GM12878 (cell line): ENCODE measurements around the gene C2orf68. TPM values are rescaled to one million over a fixed set of nuclear protein-coding genes. Genes with fewer than 3 reads are reported as not detected.

Experiments used
- ATAC-seq: fragments of 200-7000 bp; cut with Tn5 transposase; 3 replicates; pipeline ENCODE4 v1.9.1; 2020; ENCODE audit warnings: mild to moderate bottlenecking, moderate library complexity
- BruUV-seq: library from RNA; stranded (reverse); fragments of 400-500 nt; replicated peaks from 2 replicates; lab custom pipeline; 2021; lab: Mats Ljungman, UMichigan
- CTCF ChIA-PET: fragments of 300-600 bp; sonication (Branson Sonifier 250); formaldehyde crosslinking; extraction: SDS; loops from one replicate; lab custom pipeline; 2021; ENCODE audit warnings: inconsistent platforms; lab: Yijun Ruan, JAX
- POLR2A ChIA-PET: fragments of 350-600 bp; formaldehyde crosslinking; extraction: SDS; loops from one replicate; lab custom pipeline; 2021; ENCODE audit warnings: inconsistent platforms; lab: Charles Lee
- RAD21 ChIA-PET: fragments of 300-600 bp; sonication (Branson Sonifier 250); formaldehyde crosslinking; loops from one replicate; lab custom pipeline; 2023; ENCODE audit warnings: antibody characterized with exemption; ENCODE audit not compliant: unreplicated experiment; lab: Charles Lee
- SMC1A ChIA-PET: fragments of 300-600 bp; sonication (Branson Sonifier 250); formaldehyde crosslinking; loops from one replicate; lab custom pipeline; 2023; ENCODE audit not compliant: unreplicated experiment, uncharacterized antibody; lab: Charles Lee
- DNase-seq: peaks from one replicate; pipeline ENCODE4 v3.0.0-alpha.2; 2011; ENCODE audit warnings: low read depth, low spot score
- FAIRE-seq: peaks from 3 replicates; lab custom pipeline; 2011; peaks lifted over from hg19 to GRCh38; lab: Jason Lieb, UNC
- H2AFZ ChIP-seq: 2 replicates; pipeline ENCODE4 v1.6.0; 2011; ENCODE audit warnings: low read depth, low read length, control low read depth; ENCODE audit not compliant: control insufficient read depth
- H3K27ac ChIP-seq: 2 replicates; pipeline ENCODE4 v1.5.1; 2011; ENCODE audit warnings: control low read depth; ENCODE audit not compliant: control insufficient read depth, insufficient read depth
- H3K27me3 ChIP-seq, 2 experiments: replicated peaks in 1 of 2; 2 replicates each; pipeline versions ENCODE4 v1.6.0 to v1.6.1; 2011; ENCODE audit warnings: low read length in 1 of 2; ENCODE audit not compliant: control insufficient read depth in 2 of 2, insufficient read depth in 2 of 2
- H3K36me3 ChIP-seq, 2 experiments: 2 replicates each; pipeline ENCODE4 v1.5.1; 2011; ENCODE audit warnings: low read length in 1 of 2; ENCODE audit not compliant: control insufficient read depth in 2 of 2, insufficient read depth in 2 of 2
- H3K4me1 ChIP-seq: 2 replicates; pipeline ENCODE4 v1.6.1; 2011; ENCODE audit warnings: mild to moderate bottlenecking, low read length, moderate library complexity, mixed read lengths; ENCODE audit not compliant: control insufficient read depth, insufficient read depth
- H3K4me2 ChIP-seq: 2 replicates; pipeline ENCODE4 v1.6.0; 2011; ENCODE audit warnings: control low read depth; ENCODE audit not compliant: control insufficient read depth, insufficient read depth
- H3K4me3 ChIP-seq: fragments of 200-600 bp; sonication (generic); 2 replicates; pipeline ENCODE4 v1.5.1; 2016
- H3K79me2 ChIP-seq: 2 replicates; pipeline ENCODE4 v1.6.0; 2011; ENCODE audit warnings: low read length; ENCODE audit not compliant: control insufficient read depth, insufficient read depth
- H3K9ac ChIP-seq: 2 replicates; pipeline ENCODE4 v1.8.0; 2011; ENCODE audit warnings: low read length, control low read depth, mixed read lengths; ENCODE audit not compliant: control insufficient read depth, insufficient read depth
- H3K9me3 ChIP-seq: replicated peaks from 3 replicates; pipeline ENCODE4 v1.5.1; 2011; ENCODE audit warnings: mild to moderate bottlenecking, low read length; ENCODE audit not compliant: control insufficient read depth, insufficient read depth
- H4K20me1 ChIP-seq: 2 replicates; pipeline ENCODE4 v1.6.0; 2011; ENCODE audit not compliant: control insufficient read depth, insufficient read depth
- ATF2 ChIP-seq: IDR thresholded peaks from 2 replicates; pipeline ENCODE4 v1.6.1; 2012; ENCODE audit warnings: low read length, inconsistent platforms
- EED ChIP-seq: sonication (generic); IDR thresholded peaks from 2 replicates; pipeline ENCODE4 v1.6.1; 2016; ENCODE audit warnings: antibody characterized with exemption, low read depth
- ESRRA ChIP-seq: IDR thresholded peaks from 2 replicates; pipeline ENCODE4 v1.6.1; 2012; ENCODE audit warnings: mild to moderate bottlenecking, low read length, improper control_type of control experiment
- MYC ChIP-seq: IDR thresholded peaks from 2 replicates; pipeline ENCODE4 v1.6.1; 2011; ENCODE audit warnings: mild to moderate bottlenecking, low read length, moderate library complexity, inconsistent platforms; ENCODE audit not compliant: insufficient read depth, insufficient replicate concordance, insufficient read length, severe bottlenecking
- POLR2AphosphoS5 ChIP-seq: IDR thresholded peaks from 2 replicates; pipeline ENCODE4 v1.6.1; 2011; ENCODE audit warnings: mild to moderate bottlenecking, low read length, inconsistent platforms
- SMAD1 ChIP-seq: fragments of 450-650 bp; IDR thresholded peaks from 2 replicates; pipeline ENCODE4 v1.6.1; 2018; ENCODE audit warnings: mild to moderate bottlenecking, low read depth; ENCODE audit not compliant: partially characterized antibody
- SPI1 ChIP-seq: IDR thresholded peaks from 2 replicates; pipeline ENCODE4 v1.6.1; 2011; ENCODE audit warnings: low read depth, mild to moderate bottlenecking, low read length, moderate library complexity, borderline replicate concordance; ENCODE audit not compliant: insufficient read depth
- SUPT20H ChIP-seq: IDR thresholded peaks from 2 replicates; pipeline ENCODE4 v1.6.1; 2011; ENCODE audit warnings: low read depth, mild to moderate bottlenecking, low read length, moderate library complexity, borderline replicate concordance; ENCODE audit not compliant: control insufficient read depth
- ZNF217 ChIP-seq: fragments of 450-650 bp; IDR thresholded peaks from 2 replicates; pipeline ENCODE4 v1.6.1; 2017; ENCODE audit warnings: antibody characterized with exemption, mild to moderate bottlenecking
- ZNF24 ChIP-seq: fragments of 450-650 bp; IDR thresholded peaks from 2 replicates; pipeline ENCODE4 v1.6.1; 2017; ENCODE audit warnings: antibody characterized with exemption, mild to moderate bottlenecking
- ZSCAN29 ChIP-seq: fragments of 450-650 bp; IDR thresholded peaks from 2 replicates; pipeline ENCODE4 v1.6.1; 2017; ENCODE audit warnings: mild to moderate bottlenecking, moderate library complexity
- WGBS: methylation state at CpG from one replicate; pipeline ENCODE4 v1.1.6; 2016; ENCODE audit warnings: low lambda C conversion rate; ENCODE audit not compliant: insufficient replicate concordance, insufficient coverage; ENCODE audit errors: missing lambda C conversion rate; 5-methylcytosine and 5-hydroxymethylcytosine counted together
- in situ Hi-C: fragments of 300-500 bp; cut with MboI; formaldehyde crosslinking; loops from 9 replicates; pipeline ENCODE4 v1.14.3; 2018; ENCODE audit warnings: mixed read lengths
- intact Hi-C: fragments of 100-400 bp; cut with micrococcal nuclease; formaldehyde crosslinking; loops from one replicate; pipeline ENCODE4 v1.14.2; 2022; ENCODE audit not compliant: unreplicated experiment
- polyA plus RNA-seq, 11 experiments: library from polyadenylated mRNA; depleted of rRNA in 4 of 11; unstranded in 6 of 11; stranded (reverse) in 5 of 11; fragments of >200 nt; fragmentation: Nextera tagmentation in 4 of 11; fragmentation: Illumina TruSeq in 1 of 11; extraction: Ambion mirVana in 4 of 11; extraction: Trizol in 1 of 11; gene quantifications; 1 replicate in 1 of 11; 2 replicates in 10 of 11; pipeline versions ENCODE4 v1.2.1 to v1.2.3, GENCODE V29; 2011 to 2016; ENCODE audit warnings: inconsistent platforms in 2 of 11, missing spikeins in 2 of 11, low read depth in 1 of 11
- total RNA-seq, 4 experiments: library from RNA; depleted of rRNA in 3 of 4; stranded (reverse); fragments of >200 nt in 3 of 4; fragmentation: Illumina TruSeq in 1 of 4; extraction: Trizol in 1 of 4; gene quantifications; 2 replicates each; pipeline versions ENCODE4 v1.2.1 to v1.2.3, GENCODE V29; 2013 to 2021
- TF ChIP-seq, protein P1 (sequence below): fragments of 450-650 bp; IDR thresholded peaks from 2 replicates; pipeline ENCODE4 v1.6.1; 2017; ENCODE audit warnings: antibody characterized with exemption, mild to moderate bottlenecking, moderate library complexity
- TF ChIP-seq, protein P2 (sequence below): fragments of 450-650 bp; formaldehyde crosslinking; IDR thresholded peaks from 2 replicates; pipeline ENCODE4 v1.5.0; 2022; ENCODE audit warnings: mild to moderate bottlenecking, missing genetic modification characterization

The C2orf68 gene
- total and polyA plus RNA-seq, 10 of the 15 experiments (the other 5 are each of a cell fraction or from before 2014, with no cell fraction given), result 12.7 to 56.1 (median 28.4) TPM

- Histone ChIP-seq H3K9me3 (no peaks in the 10 kb centered on the region), H2AFZ (peak overlapping the region; percentile 11), H4K20me1 (no peaks in the 10 kb centered on the region), H3K4me3 (peak overlapping the region; percentile 72), H3K79me2 (peaks cover 2% of the 10 kb centered on the region), H3K36me3 (peaks cover 0 to 6% of the 10 kb centered on the region in 2 experiments; a peak in 2 of 4 replicates), H3K27ac (peak overlapping the region; percentile 64), H3K27me3 (no peaks in the 10 kb centered on the region), H3K4me2 (peak overlapping the region; percentile 97), H3K9ac (peak overlapping the region; percentile 56), H3K4me1 (peaks cover 21% of the 10 kb centered on the region)
- SMC1A ChIA-PET, result no interaction called here
- in situ Hi-C loops, result no loop called here
- CTCF ChIA-PET, result no interaction called here
- peak; percentile 31 for FAIRE-seq
- no TSS peak for BruUV-seq
- POLR2A ChIA-PET, result interaction anchor here (0.5 to 1.2 kb wide), 3 partner anchors 10 to 1163 kb away, joined by 3 to 5 read pairs (median 4); partner anchors contain the start of gene RNF181
- peak; percentile 49 for ATAC-seq
- DNase-seq, result no peak
- intact Hi-C loops, result no loop called here
- 24% methylated on average over 9 of the region's 9 CpGs for WGBS
- RAD21 ChIA-PET, result no interaction called here
- TF ChIP-seq SMAD1 (no peak), ESRRA (no peak), SPI1 (peak; percentile 53), ATF2 (no peak), POLR2AphosphoS5 (no peak), MYC (no peak), ZNF24 (no peak), EED (peak; percentile 71), SUPT20H (no peak), ZNF217 (no peak), ZSCAN29 (no peak)
- TF ChIP-seq, protein P1, sequence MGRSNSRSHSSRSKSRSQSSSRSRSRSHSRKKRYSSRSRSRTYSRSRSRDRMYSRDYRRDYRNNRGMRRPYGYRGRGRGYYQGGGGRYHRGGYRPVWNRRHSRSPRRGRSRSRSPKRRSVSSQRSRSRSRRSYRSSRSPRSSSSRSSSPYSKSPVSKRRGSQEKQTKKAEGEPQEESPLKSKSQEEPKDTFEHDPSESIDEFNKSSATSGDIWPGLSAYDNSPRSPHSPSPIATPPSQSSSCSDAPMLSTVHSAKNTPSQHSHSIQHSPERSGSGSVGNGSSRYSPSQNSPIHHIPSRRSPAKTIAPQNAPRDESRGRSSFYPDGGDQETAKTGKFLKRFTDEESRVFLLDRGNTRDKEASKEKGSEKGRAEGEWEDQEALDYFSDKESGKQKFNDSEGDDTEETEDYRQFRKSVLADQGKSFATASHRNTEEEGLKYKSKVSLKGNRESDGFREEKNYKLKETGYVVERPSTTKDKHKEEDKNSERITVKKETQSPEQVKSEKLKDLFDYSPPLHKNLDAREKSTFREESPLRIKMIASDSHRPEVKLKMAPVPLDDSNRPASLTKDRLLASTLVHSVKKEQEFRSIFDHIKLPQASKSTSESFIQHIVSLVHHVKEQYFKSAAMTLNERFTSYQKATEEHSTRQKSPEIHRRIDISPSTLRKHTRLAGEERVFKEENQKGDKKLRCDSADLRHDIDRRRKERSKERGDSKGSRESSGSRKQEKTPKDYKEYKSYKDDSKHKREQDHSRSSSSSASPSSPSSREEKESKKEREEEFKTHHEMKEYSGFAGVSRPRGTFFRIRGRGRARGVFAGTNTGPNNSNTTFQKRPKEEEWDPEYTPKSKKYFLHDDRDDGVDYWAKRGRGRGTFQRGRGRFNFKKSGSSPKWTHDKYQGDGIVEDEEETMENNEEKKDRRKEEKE, result no peak
- TF ChIP-seq, protein P2, sequence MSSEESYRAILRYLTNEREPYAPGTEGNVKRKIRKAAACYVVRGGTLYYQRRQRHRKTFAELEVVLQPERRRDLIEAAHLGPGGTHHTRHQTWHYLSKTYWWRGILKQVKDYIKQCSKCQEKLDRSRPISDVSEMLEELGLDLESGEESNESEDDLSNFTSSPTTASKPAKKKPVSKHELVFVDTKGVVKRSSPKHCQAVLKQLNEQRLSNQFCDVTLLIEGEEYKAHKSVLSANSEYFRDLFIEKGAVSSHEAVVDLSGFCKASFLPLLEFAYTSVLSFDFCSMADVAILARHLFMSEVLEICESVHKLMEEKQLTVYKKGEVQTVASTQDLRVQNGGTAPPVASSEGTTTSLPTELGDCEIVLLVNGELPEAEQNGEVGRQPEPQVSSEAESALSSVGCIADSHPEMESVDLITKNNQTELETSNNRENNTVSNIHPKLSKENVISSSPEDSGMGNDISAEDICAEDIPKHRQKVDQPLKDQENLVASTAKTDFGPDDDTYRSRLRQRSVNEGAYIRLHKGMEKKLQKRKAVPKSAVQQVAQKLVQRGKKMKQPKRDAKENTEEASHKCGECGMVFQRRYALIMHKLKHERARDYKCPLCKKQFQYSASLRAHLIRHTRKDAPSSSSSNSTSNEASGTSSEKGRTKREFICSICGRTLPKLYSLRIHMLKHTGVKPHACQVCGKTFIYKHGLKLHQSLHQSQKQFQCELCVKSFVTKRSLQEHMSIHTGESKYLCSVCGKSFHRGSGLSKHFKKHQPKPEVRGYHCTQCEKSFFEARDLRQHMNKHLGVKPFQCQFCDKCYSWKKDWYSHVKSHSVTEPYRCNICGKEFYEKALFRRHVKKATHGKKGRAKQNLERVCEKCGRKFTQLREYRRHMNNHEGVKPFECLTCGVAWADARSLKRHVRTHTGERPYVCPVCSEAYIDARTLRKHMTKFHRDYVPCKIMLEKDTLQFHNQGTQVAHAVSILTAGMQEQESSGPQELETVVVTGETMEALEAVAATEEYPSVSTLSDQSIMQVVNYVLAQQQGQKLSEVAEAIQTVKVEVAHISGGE (CRISPR knock-in tag), result no peak
Observed at GRCh38 chr2:85584857-85585780, 26.7 kb downstream of the C2orf68 start.
